K562 (cell line): ENCODE data around the gene PNRC2. TPM values are rescaled to one million over a fixed set of nuclear protein-coding genes. Genes with fewer than 3 reads are reported as not detected.
A peak's percentile ranks its signal among the peaks of the same experiment; 100 is the strongest.

Experiments used
- ATAC-seq: fragments of 200-7000 bp; cut with Tn5 transposase; 3 replicates; pipeline ENCODE4 v1.9.1; 2020; ENCODE audit warnings: moderate library complexity
- BruUV-seq: library from RNA; stranded (reverse); fragments of 400-500 nt; replicated peaks from 2 replicates; lab custom pipeline; 2021; lab: Mats Ljungman, UMichigan
- CTCF ChIA-PET: fragments of 300-600 bp; formaldehyde crosslinking; extraction: SDS; loops from one replicate; lab custom pipeline; 2021; ENCODE audit warnings: low intra/inter-chr PET ratio; lab: Yijun Ruan, JAX
- POLR2A ChIA-PET: fragments of 300-600, 350-650 bp; sonication (Branson Sonifier 250); formaldehyde crosslinking; extraction: SDS; loops from one replicate; lab custom pipeline; 2021; ENCODE audit warnings: antibody characterized with exemption, inconsistent platforms; lab: Yijun Ruan, JAX
- DNase-seq, 4 experiments: peaks; one replicate each; pipeline versions ENCODE4 v3.0.0 to v3.0.0-alpha.2; 2011 to 2018; ENCODE audit warnings: low spot score in 3 of 4, mixed read lengths in 3 of 4; ENCODE audit errors: extremely low read depth in 1 of 4
- FAIRE-seq: peaks from 2 replicates; lab custom pipeline; 2011; peaks lifted over from hg19 to GRCh38; lab: Jason Lieb, UNC
- H2AFZ ChIP-seq: 2 replicates; pipeline ENCODE4 v1.6.0; 2011; ENCODE audit warnings: low read depth, low read length, control low read depth, inconsistent platforms
- H3K27ac ChIP-seq: fragments of 200-600 bp; 3 replicates; pipeline ENCODE4 v1.8.0; 2011; ENCODE audit warnings: low read depth, mild to moderate bottlenecking, control low read depth, inconsistent platforms, low read length, moderate library complexity, mixed read lengths; ENCODE audit errors: extremely low read depth
- H3K27me3 ChIP-seq, 2 experiments: fragments of 300-600 bp in 1 of 2; 2 replicates in 1 of 2; 3 replicates in 1 of 2; pipeline versions ENCODE4 v1.6.0 to v1.8.0; 2011; ENCODE audit warnings: inconsistent platforms in 2 of 2, low read length in 2 of 2, mild to moderate bottlenecking in 1 of 2, mixed read lengths in 1 of 2, moderate library complexity in 1 of 2; ENCODE audit not compliant: control insufficient read depth in 2 of 2, insufficient read depth in 2 of 2
- H3K36me3 ChIP-seq: fragments of 300-600 bp; 3 replicates; pipeline ENCODE4 v1.8.0; 2011; ENCODE audit warnings: mild to moderate bottlenecking, low read length, inconsistent platforms; ENCODE audit not compliant: control insufficient read depth, insufficient read depth
- H3K4me1 ChIP-seq, 2 experiments: fragments of 200-600 bp in 1 of 2; replicated peaks in 1 of 2; 2 replicates in 1 of 2; 3 replicates in 1 of 2; pipeline versions ENCODE4 v1.5.1 to v1.8.0; 2011; ENCODE audit warnings: inconsistent platforms in 2 of 2, low read length in 2 of 2, mild to moderate bottlenecking in 1 of 2, mixed read lengths in 1 of 2, moderate library complexity in 1 of 2; ENCODE audit not compliant: control insufficient read depth in 2 of 2, insufficient read depth in 2 of 2
- H3K4me2 ChIP-seq: 2 replicates; pipeline ENCODE4 v1.6.1; 2011; ENCODE audit warnings: low read length, control low read depth, inconsistent platforms, mixed read lengths; ENCODE audit not compliant: insufficient read depth
- H3K4me3 ChIP-seq: fragments of 200-600 bp; sonication (generic), shearing (Covaris generic); 2 replicates; pipeline ENCODE4 v1.5.1; 2016; ENCODE audit warnings: control low read depth, inconsistent platforms
- H3K79me2 ChIP-seq: fragments of 200-600 bp; 3 replicates; pipeline ENCODE4 v1.8.0; 2011; ENCODE audit warnings: low read length, inconsistent platforms; ENCODE audit not compliant: control insufficient read depth, insufficient read depth
- H3K9ac ChIP-seq, 2 experiments: 2 replicates each; pipeline versions ENCODE4 v1.6.0 to v1.6.1; 2011; ENCODE audit warnings: low read depth in 2 of 2, low read length in 2 of 2, control low read depth in 1 of 2, inconsistent platforms in 1 of 2, mild to moderate bottlenecking in 1 of 2, mixed read lengths in 1 of 2; ENCODE audit not compliant: insufficient read depth in 1 of 2
- H3K9me1 ChIP-seq: one replicate; pipeline ENCODE4 v1.6.0; 2011; ENCODE audit warnings: inconsistent platforms, mild to moderate bottlenecking, low read length, moderate library complexity; ENCODE audit not compliant: control insufficient read depth, insufficient read depth
- H3K9me3 ChIP-seq: replicated peaks from 2 replicates; pipeline ENCODE4 v1.5.1; 2011; ENCODE audit warnings: low read depth, low read length, inconsistent platforms; ENCODE audit not compliant: control insufficient read depth, insufficient read depth
- H4K20me1 ChIP-seq: replicated peaks from 2 replicates; pipeline ENCODE4 v1.6.1; 2011; ENCODE audit warnings: low read length, inconsistent platforms, mixed read lengths; ENCODE audit not compliant: control insufficient read depth, insufficient read depth
- CSDE1 ChIP-seq, 2 experiments: fragments of 450-650 bp; IDR thresholded peaks; 2 replicates each; pipeline ENCODE4 v1.6.1; 2016; ENCODE audit warnings: mild to moderate bottlenecking in 1 of 2
- KLF10 ChIP-seq: fragments of 250-450 bp; sonication (Bioruptor Pico); IDR thresholded peaks from 2 replicates; pipeline ENCODE4 v1.6.1; 2021; ENCODE audit warnings: matching md5 sums
- RBFOX2 ChIP-seq: fragments of 200-400 bp; formaldehyde crosslinking; IDR thresholded peaks from 2 replicates; pipeline ENCODE4 v1.6.1; 2017; ENCODE audit warnings: low read depth, mild to moderate bottlenecking, low read length, moderate library complexity
- TAF1 ChIP-seq: IDR thresholded peaks from 2 replicates; pipeline ENCODE4 v1.6.1; 2011; ENCODE audit warnings: mild to moderate bottlenecking, low read length, moderate library complexity; ENCODE audit not compliant: insufficient read depth, control insufficient read depth, severe bottlenecking; ENCODE audit errors: extremely low read depth
- ZBED1 ChIP-seq: IDR thresholded peaks from 2 replicates; pipeline ENCODE4 v1.6.1; 2014
- ZNF165 ChIP-seq: fragments of 250-450 bp; sonication (Bioruptor Pico); IDR thresholded peaks from 2 replicates; pipeline ENCODE4 v1.4.0; 2020; ENCODE audit warnings: borderline replicate concordance
- ZNF175 ChIP-seq: fragments of 200-800 bp; sonication (Bioruptor generic); IDR thresholded peaks from 2 replicates; pipeline ENCODE4 v1.6.1; 2016; ENCODE audit warnings: low read depth, mild to moderate bottlenecking, missing genetic modification characterization, missing compliant biosample characterization
- ZNF311 ChIP-seq: fragments of 250-450 bp; sonication (Bioruptor Pico); IDR thresholded peaks from 2 replicates; pipeline ENCODE4 v1.4.0; 2020; ENCODE audit warnings: mild to moderate bottlenecking, moderate library complexity
- ZNF76 ChIP-seq: fragments of 250-450 bp; sonication (Bioruptor Pico); IDR thresholded peaks from 2 replicates; pipeline ENCODE4 v1.4.0; 2020; ENCODE audit warnings: mild to moderate bottlenecking, moderate library complexity, borderline replicate concordance
- ZZZ3 ChIP-seq: fragments of 450-650 bp; IDR thresholded peaks from 2 replicates; pipeline ENCODE4 v1.6.1; 2016; ENCODE audit warnings: antibody characterized with exemption, mild to moderate bottlenecking, moderate library complexity
- WGBS: fragments of 100-300 bp; shearing (Covaris generic); methylation state at CpG from one replicate; pipeline ENCODE4 v1.1.6; 2016; ENCODE audit warnings: low coverage, mixed read lengths; ENCODE audit not compliant: insufficient coverage; ENCODE audit errors: missing lambda C conversion rate; 5-methylcytosine and 5-hydroxymethylcytosine counted together
- in situ Hi-C: fragments of 300-500 bp; cut with MboI; formaldehyde crosslinking; loops from 4 replicates; pipeline ENCODE4 v1.15.0; 2018; ENCODE audit warnings: inconsistent platforms, mixed read lengths
- intact Hi-C: fragments of 100-400 bp; cut with micrococcal nuclease; formaldehyde crosslinking; loops from 2 replicates; pipeline ENCODE4 v1.14.2; 2022
- polyA plus RNA-seq, 8 experiments: library from polyadenylated mRNA; depleted of rRNA in 4 of 8; stranded (reverse) in 5 of 8; unstranded in 3 of 8; fragments of >200 nt; fragmentation: Nextera tagmentation in 2 of 8; fragmentation: Illumina TruSeq in 1 of 8; extraction: Ambion mirVana in 2 of 8; extraction: Trizol in 1 of 8; gene quantifications; 2 replicates each; pipeline versions ENCODE4 v1.2.1 to v1.2.3, GENCODE V29; 2011 to 2014; ENCODE audit warnings: inconsistent platforms in 1 of 8, missing spikeins in 1 of 8
- total RNA-seq, 7 experiments: library from RNA; depleted of rRNA in 6 of 7; stranded (reverse); fragments of >200 nt in 6 of 7; fragmentation: Illumina TruSeq in 2 of 7; extraction: Trizol in 2 of 7; gene quantifications; 2 replicates each; pipeline versions ENCODE4 v1.2.1 to v1.2.3, GENCODE V29; 2011 to 2021; ENCODE audit warnings: low replicate concordance in 1 of 7
- TF ChIP-seq, protein P1 (sequence below): fragments of 450-650 bp; IDR thresholded peaks from 2 replicates; pipeline ENCODE4 v1.6.1; 2016; ENCODE audit warnings: mild to moderate bottlenecking, moderate library complexity

Gene PNRC2
- total and polyA plus RNA-seq, 9 of the 15 experiments (the other 6 are each of a cell fraction or from before 2014, with no cell fraction given), result 127 to 303 (median 203) TPM

GRCh38 chr1:23977854-23978191 lies 18.2 kb downstream of the PNRC2 start (continued):
- TF ChIP-seq ZZZ3 (no peak), KLF10 (CRISPR knock-in tag) (no peak), CSDE1 (IDR thresholded peaks at IDR 0.05) (no peak), ZNF165 (CRISPR knock-in tag) (no peak), TAF1 (no peak)

DNA sequence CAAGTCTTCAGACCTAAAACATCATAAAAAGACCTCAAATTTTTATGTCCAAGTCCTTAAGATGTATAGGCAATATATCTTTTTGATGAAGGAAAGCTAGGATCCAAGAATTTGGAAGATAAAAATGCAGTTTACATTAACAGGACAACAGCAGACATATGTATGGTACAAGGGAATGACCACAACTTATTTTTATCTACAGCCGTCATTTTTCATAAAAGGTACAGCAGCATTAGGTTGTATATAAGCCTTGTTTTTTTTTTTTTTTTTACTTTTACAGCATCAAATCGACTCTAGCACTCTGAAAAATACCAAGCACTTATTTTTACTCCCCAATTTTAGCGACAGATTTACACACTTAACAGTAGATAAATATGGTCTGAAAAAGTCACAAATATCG lies 19.2 kb downstream of the PNRC2 start:
- Histone ChIP-seq H3K36me3 (peaks cover 56% of the 10 kb centered on the region), H3K9ac (peak overlapping the region; percentile 32 to 99; a peak in 3 of 4 replicates), H3K27ac (peak overlapping the region; percentile 97; the same call in 2 of the 3 replicates), H3K4me3 (peak overlapping the region; percentile 87), H3K9me1 (no peaks in the 10 kb centered on the region), H3K79me2 (peaks cover 67% of the 10 kb centered on the region), H3K4me1 (peaks cover 12 to 20% of the 10 kb centered on the region in 2 experiments), H3K4me2 (peak overlapping the region; percentile 96), H3K27me3 (no peaks in the 10 kb centered on the region), H3K9me3 (no peaks in the 10 kb centered on the region), H2AFZ (no peak overlapping the region), H4K20me1 (peaks cover 34% of the 10 kb centered on the region)
- ChIA-PET POLR2A (interaction anchor here (1.0 to 2.4 kb wide), 4 partner anchors 14 to 201 kb away, joined by 3 to 23 read pairs (median 14); partner anchors contain the start of genes PITHD1 and PNRC2), CTCF (no interaction called here)
- DNase-seq (no peak), FAIRE-seq (no peak), ATAC-seq (no peak)
- intact Hi-C loops, result no loop called here
- no TSS peak for BruUV-seq
- in situ Hi-C loops, result no loop called here
- WGBS, result 0% methylated on average over 4 of the region's 4 CpGs
- TF ChIP-seq ZNF175 (CRISPR knock-in tag) (no peak), ZBED1 (no peak), RBFOX2 (peak; percentile 55), ZNF76 (no peak), ZNF311 (CRISPR knock-in tag) (no peak)
- TF ChIP-seq, protein P1, sequence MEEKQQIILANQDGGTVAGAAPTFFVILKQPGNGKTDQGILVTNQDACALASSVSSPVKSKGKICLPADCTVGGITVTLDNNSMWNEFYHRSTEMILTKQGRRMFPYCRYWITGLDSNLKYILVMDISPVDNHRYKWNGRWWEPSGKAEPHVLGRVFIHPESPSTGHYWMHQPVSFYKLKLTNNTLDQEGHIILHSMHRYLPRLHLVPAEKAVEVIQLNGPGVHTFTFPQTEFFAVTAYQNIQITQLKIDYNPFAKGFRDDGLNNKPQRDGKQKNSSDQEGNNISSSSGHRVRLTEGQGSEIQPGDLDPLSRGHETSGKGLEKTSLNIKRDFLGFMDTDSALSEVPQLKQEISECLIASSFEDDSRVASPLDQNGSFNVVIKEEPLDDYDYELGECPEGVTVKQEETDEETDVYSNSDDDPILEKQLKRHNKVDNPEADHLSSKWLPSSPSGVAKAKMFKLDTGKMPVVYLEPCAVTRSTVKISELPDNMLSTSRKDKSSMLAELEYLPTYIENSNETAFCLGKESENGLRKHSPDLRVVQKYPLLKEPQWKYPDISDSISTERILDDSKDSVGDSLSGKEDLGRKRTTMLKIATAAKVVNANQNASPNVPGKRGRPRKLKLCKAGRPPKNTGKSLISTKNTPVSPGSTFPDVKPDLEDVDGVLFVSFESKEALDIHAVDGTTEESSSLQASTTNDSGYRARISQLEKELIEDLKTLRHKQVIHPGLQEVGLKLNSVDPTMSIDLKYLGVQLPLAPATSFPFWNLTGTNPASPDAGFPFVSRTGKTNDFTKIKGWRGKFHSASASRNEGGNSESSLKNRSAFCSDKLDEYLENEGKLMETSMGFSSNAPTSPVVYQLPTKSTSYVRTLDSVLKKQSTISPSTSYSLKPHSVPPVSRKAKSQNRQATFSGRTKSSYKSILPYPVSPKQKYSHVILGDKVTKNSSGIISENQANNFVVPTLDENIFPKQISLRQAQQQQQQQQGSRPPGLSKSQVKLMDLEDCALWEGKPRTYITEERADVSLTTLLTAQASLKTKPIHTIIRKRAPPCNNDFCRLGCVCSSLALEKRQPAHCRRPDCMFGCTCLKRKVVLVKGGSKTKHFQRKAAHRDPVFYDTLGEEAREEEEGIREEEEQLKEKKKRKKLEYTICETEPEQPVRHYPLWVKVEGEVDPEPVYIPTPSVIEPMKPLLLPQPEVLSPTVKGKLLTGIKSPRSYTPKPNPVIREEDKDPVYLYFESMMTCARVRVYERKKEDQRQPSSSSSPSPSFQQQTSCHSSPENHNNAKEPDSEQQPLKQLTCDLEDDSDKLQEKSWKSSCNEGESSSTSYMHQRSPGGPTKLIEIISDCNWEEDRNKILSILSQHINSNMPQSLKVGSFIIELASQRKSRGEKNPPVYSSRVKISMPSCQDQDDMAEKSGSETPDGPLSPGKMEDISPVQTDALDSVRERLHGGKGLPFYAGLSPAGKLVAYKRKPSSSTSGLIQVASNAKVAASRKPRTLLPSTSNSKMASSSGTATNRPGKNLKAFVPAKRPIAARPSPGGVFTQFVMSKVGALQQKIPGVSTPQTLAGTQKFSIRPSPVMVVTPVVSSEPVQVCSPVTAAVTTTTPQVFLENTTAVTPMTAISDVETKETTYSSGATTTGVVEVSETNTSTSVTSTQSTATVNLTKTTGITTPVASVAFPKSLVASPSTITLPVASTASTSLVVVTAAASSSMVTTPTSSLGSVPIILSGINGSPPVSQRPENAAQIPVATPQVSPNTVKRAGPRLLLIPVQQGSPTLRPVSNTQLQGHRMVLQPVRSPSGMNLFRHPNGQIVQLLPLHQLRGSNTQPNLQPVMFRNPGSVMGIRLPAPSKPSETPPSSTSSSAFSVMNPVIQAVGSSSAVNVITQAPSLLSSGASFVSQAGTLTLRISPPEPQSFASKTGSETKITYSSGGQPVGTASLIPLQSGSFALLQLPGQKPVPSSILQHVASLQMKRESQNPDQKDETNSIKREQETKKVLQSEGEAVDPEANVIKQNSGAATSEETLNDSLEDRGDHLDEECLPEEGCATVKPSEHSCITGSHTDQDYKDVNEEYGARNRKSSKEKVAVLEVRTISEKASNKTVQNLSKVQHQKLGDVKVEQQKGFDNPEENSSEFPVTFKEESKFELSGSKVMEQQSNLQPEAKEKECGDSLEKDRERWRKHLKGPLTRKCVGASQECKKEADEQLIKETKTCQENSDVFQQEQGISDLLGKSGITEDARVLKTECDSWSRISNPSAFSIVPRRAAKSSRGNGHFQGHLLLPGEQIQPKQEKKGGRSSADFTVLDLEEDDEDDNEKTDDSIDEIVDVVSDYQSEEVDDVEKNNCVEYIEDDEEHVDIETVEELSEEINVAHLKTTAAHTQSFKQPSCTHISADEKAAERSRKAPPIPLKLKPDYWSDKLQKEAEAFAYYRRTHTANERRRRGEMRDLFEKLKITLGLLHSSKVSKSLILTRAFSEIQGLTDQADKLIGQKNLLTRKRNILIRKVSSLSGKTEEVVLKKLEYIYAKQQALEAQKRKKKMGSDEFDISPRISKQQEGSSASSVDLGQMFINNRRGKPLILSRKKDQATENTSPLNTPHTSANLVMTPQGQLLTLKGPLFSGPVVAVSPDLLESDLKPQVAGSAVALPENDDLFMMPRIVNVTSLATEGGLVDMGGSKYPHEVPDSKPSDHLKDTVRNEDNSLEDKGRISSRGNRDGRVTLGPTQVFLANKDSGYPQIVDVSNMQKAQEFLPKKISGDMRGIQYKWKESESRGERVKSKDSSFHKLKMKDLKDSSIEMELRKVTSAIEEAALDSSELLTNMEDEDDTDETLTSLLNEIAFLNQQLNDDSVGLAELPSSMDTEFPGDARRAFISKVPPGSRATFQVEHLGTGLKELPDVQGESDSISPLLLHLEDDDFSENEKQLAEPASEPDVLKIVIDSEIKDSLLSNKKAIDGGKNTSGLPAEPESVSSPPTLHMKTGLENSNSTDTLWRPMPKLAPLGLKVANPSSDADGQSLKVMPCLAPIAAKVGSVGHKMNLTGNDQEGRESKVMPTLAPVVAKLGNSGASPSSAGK, result no peak; the same call in 1 of the 2 replicates
